Kidney (tissue), 14 donors: Measurements from ENCODE around the gene HOPX. TPM values are rescaled to one million over a fixed set of nuclear protein-coding genes. Genes with fewer than 3 reads are reported as not detected.
"Not testable (repeated sequence)": the region's sequence is repeated elsewhere in the genome, so short reads cannot be mapped to it uniquely, and the experiment has no call there.

ENCODE experiments used
- DNase-seq, 5 donors: peaks; one replicate each; pipeline ENCODE4 v3.0.0-alpha.2; 2013 to 2020
- FAIRE-seq: peaks from 2 replicates; lab custom pipeline; 2012; peaks lifted over from hg19 to GRCh38; lab: Jason Lieb, UNC
- H3K27ac ChIP-seq, 2 donors: one replicate each; pipeline ENCODE4 v1.7.0; 2013; ENCODE audit warnings: low read depth in 2 of 2, low read length in 2 of 2, inconsistent platforms in 1 of 2
- H3K27me3 ChIP-seq: one replicate; pipeline ENCODE4 v1.7.1; 2013; ENCODE audit warnings: low read length, inconsistent platforms; ENCODE audit not compliant: control insufficient read depth, insufficient read depth
- H3K36me3 ChIP-seq, 3 donors: one replicate each; pipeline versions ENCODE4 v1.7.0 to v1.7.1; 2013; ENCODE audit warnings: low read length in 3 of 3, control low read depth in 1 of 3, inconsistent platforms in 1 of 3; ENCODE audit not compliant: insufficient read depth in 3 of 3, control insufficient read depth in 2 of 3
- H3K4me1 ChIP-seq, 3 donors: one replicate each; pipeline versions ENCODE4 v1.7.0 to v1.7.1; 2013; ENCODE audit warnings: low read length in 3 of 3, inconsistent platforms in 1 of 3, low read depth in 1 of 3; ENCODE audit not compliant: control insufficient read depth in 2 of 3, insufficient read depth in 2 of 3
- H3K4me3 ChIP-seq, 3 donors: one replicate each; pipeline versions ENCODE4 v1.7.0 to v1.8.1; 2013; ENCODE audit warnings: low read length in 3 of 3, control low read depth in 1 of 3, inconsistent platforms in 1 of 3
- H3K9ac ChIP-seq, 3 donors: one replicate each; pipeline versions ENCODE4 v1.7.0 to v1.7.1; 2013; ENCODE audit warnings: low read length in 3 of 3, control low read depth in 1 of 3, inconsistent platforms in 1 of 3
- H3K9me3 ChIP-seq, 3 donors: one replicate each; pipeline versions ENCODE4 v1.7.0 to v1.7.1; 2013; ENCODE audit warnings: low read length in 3 of 3, control low read depth in 1 of 3, inconsistent platforms in 1 of 3; ENCODE audit not compliant: control insufficient read depth in 2 of 3, insufficient read depth in 1 of 3
- intact Hi-C: fragments of 100-400 bp; cut with DNase I; formaldehyde crosslinking; loops from one replicate; pipeline ENCODE4 v1.11.1; 2022
- polyA plus RNA-seq: library from polyadenylated mRNA; stranded (reverse); fragments of 350-450 nt; fragmentation: Illumina TruSeq; extraction: RNeasy Lipid Tissue Mini Kit (QIAGEN cat#74804); gene quantifications from one replicate; pipeline ENCODE4 v1.2.3, GENCODE V29; 2014; ENCODE audit warnings: low read depth, low replicate concordance; ENCODE audit not compliant: insufficient read depth
- total RNA-seq: library from RNA; stranded (reverse); fragmentation: NEBNext Ultra II Directional; extraction: Animal tissue kit (Norgen Biotek cat#: 25700); gene quantifications from one replicate; pipeline ENCODE4 v1.2.1, GENCODE V29; 2021
- TF ChIP-seq, protein P1 (sequence below): IDR thresholded peaks from 3 replicates; pipeline ENCODE4 v1.5.1; 2012; ENCODE audit warnings: mild to moderate bottlenecking, moderate library complexity, borderline replicate concordance; ENCODE audit not compliant: insufficient read depth; ENCODE audit errors: extremely low read depth
- donor health status: control.
- donor health status: control.
- donor health status: control.
- donor health status: control.
- donor health status: control.
- donor health status: DM: yes; HTN: yes; CAD: no.
- donor health status: Normal renal cell carcinoma (clear cell type).

Gene HOPX
- total and polyA plus RNA-seq, 2 donors from 2014 or later: 8.9 to 17.6 TPM

- Histone ChIP-seq H3K9me3 (no peaks in the 10 kb centered on the region), H3K27me3 (no peaks in the 10 kb centered on the region), H3K4me3 (no peak overlapping the region), H3K27ac (no peak overlapping the region), H3K4me1 (no peaks in the 10 kb centered on the region), H3K36me3 (no peaks in the 10 kb centered on the region), H3K9ac (no peak overlapping the region)
- no peak for DNase-seq
- TF ChIP-seq, protein P1, sequence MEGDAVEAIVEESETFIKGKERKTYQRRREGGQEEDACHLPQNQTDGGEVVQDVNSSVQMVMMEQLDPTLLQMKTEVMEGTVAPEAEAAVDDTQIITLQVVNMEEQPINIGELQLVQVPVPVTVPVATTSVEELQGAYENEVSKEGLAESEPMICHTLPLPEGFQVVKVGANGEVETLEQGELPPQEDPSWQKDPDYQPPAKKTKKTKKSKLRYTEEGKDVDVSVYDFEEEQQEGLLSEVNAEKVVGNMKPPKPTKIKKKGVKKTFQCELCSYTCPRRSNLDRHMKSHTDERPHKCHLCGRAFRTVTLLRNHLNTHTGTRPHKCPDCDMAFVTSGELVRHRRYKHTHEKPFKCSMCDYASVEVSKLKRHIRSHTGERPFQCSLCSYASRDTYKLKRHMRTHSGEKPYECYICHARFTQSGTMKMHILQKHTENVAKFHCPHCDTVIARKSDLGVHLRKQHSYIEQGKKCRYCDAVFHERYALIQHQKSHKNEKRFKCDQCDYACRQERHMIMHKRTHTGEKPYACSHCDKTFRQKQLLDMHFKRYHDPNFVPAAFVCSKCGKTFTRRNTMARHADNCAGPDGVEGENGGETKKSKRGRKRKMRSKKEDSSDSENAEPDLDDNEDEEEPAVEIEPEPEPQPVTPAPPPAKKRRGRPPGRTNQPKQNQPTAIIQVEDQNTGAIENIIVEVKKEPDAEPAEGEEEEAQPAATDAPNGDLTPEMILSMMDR: no peak
- intact Hi-C loops: no loop called here
- no peak for FAIRE-seq
Measured at GRCh38 chr4:56699537-56700105, 18.5 kb upstream of the HOPX start.

DNA sequence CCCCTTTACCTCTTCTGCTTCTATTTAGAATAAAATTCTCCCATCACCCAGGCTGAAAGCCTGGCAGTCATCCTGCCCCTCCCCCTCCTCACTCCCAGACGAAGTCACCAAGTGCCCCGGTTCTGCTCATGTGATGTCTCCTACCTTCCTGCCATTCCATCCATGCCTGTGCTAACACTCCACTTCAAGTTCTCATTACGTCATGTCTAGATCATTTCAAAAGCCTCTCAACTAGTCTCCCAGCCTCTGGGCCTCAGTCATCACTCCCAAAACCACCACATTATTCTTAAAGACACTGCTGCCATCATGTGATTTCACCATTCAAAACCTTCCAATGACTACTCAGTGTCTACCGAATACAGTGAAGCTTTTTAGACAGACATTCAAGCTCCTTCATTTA is 17.2 kb upstream of the HOPX start:
- FAIRE-seq: no peak
- no peak overlapping the region for H3K4me3 ChIP-seq
- H3K4me1 ChIP-seq: no peaks in the 10 kb centered on the region
- no peak for DNase-seq
- H3K9ac ChIP-seq: no peak overlapping the region
- no peaks in the 10 kb centered on the region for H3K27me3 ChIP-seq
- no peaks in the 10 kb centered on the region for H3K36me3 ChIP-seq
- no peaks in the 10 kb centered on the region for H3K9me3 ChIP-seq
- intact Hi-C loops: no loop called here
- no peak overlapping the region for H3K27ac ChIP-seq
- TF ChIP-seq, protein P1: no peak

DNA sequence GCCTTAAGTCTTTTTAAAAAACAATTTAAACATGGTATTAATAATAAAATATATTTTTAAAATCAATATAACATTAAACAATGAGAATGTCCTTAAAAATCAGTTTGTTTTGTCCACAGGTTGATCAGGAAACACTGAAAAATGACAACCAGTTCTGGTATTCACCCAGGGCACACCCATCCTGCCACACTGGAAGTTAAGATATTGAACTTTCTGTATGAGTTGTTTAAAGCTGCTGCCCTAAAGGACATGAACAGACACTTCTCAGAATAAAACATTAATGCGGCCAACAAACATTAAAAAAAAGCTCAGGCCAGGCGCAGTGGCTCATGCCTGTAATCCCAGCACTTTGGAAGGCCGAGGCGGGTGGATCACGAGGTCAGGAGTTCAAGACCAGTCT is 15.0 kb upstream of the HOPX start:
- H3K36me3 ChIP-seq: no peaks in the 10 kb centered on the region
- no peak overlapping the region for H3K9ac ChIP-seq
- H3K27me3 ChIP-seq: no peaks in the 10 kb centered on the region
- H3K4me1 ChIP-seq: no peaks in the 10 kb centered on the region
- no peak for FAIRE-seq
- no peaks in the 10 kb centered on the region for H3K9me3 ChIP-seq
- TF ChIP-seq, protein P1: no peak
- DNase-seq: no peak
- intact Hi-C loops: no loop called here
- H3K4me3 ChIP-seq: no peak overlapping the region
- no peak overlapping the region for H3K27ac ChIP-seq

DNA sequence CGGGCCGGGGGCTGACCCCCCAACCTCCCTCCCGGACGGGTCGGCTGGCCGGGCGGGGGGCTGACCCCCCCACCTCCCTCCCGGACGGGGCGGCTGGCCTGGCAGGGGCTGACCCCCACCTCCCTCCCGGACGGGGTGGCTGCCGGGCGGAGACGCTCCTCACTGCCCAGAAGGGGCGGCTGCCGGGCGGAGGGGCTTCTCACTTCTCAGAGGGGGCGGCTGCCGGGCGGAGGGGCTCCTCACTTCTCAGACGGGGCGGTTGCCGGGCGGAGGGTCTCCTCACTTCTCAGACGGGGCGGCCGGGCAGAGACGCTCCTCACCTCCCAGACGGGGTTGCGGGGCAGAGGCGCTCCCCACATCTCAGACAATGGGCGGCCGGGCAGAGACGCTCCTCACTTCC is 12.4 kb upstream of the HOPX start:
- H3K4me3 ChIP-seq, H3K4me1 ChIP-seq, FAIRE-seq, H3K27me3 ChIP-seq, H3K36me3 ChIP-seq, intact Hi-C loops, H3K9ac ChIP-seq, H3K9me3 ChIP-seq, H3K27ac ChIP-seq, DNase-seq: not testable (repeated sequence)
